ENCODE measurements around the gene ATL3. TPM values are rescaled to one million over a fixed set of nuclear protein-coding genes. Genes with fewer than 3 reads are reported as not detected.
A peak's percentile ranks its signal among the peaks of the same experiment; 100 is the strongest.

ATL3 gene
- 31.8 and 32.9 TPM in 2 replicates for total RNA-seq

- intact Hi-C loops (cut with micrococcal nuclease): loop anchor here (1.0 to 2.0 kb wide), 5 partner anchors 10 to 267 kb away; partner anchors contain the start of genes MARK2 and RTN3
- peak within 1 kb of the TSS; percentile 84 for H3K4me3 Mint-ChIP-seq
- ChIA-PET CTCF (interaction anchor here (0.7 to 3.3 kb wide), 6 partner anchors 10 to 165 kb away, joined by 3 to 34 read pairs (median 5); partner anchors contain the start of gene RTN3), POLR2A (interaction anchor here (1.0 to 2.5 kb wide), 3 partner anchors 10 to 790 kb away, joined by 4 to 31 read pairs (median 4); partner anchors contain the start of genes RTN3, SLC3A2 and ZFTA)
- peaks cover 25% of the 10 kb centered on the region for H3K4me1 Mint-ChIP-seq
- no peaks in the 10 kb centered on the region for H3K27me3 Mint-ChIP-seq
- no peaks in the 10 kb centered on the region for H3K9me3 Mint-ChIP-seq
- TF ChIP-seq, protein P1, sequence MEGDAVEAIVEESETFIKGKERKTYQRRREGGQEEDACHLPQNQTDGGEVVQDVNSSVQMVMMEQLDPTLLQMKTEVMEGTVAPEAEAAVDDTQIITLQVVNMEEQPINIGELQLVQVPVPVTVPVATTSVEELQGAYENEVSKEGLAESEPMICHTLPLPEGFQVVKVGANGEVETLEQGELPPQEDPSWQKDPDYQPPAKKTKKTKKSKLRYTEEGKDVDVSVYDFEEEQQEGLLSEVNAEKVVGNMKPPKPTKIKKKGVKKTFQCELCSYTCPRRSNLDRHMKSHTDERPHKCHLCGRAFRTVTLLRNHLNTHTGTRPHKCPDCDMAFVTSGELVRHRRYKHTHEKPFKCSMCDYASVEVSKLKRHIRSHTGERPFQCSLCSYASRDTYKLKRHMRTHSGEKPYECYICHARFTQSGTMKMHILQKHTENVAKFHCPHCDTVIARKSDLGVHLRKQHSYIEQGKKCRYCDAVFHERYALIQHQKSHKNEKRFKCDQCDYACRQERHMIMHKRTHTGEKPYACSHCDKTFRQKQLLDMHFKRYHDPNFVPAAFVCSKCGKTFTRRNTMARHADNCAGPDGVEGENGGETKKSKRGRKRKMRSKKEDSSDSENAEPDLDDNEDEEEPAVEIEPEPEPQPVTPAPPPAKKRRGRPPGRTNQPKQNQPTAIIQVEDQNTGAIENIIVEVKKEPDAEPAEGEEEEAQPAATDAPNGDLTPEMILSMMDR (IDR thresholded peaks at IDR 0.05): no peak
- DNase-seq (peak; percentile 97), ATAC-seq (ENCODE audit: low read depth) (peak; percentile 95)
- H3K36me3 Mint-ChIP-seq (ENCODE audit: low read depth): peaks cover 7% of the 10 kb centered on the region
- H3K27ac Mint-ChIP-seq: peak within 1 kb of the TSS; percentile 82
Observed at GRCh38 chr11:63671322-63672155, at the start of gene ATL3. TSS of gene ATL3 (minus strand) at chr11:63671376. CDS start at chr11:63671335, 41 bp downstream.

GRCh38 chr11:63720611-63721010 is 49.4 kb upstream of the ATL3 start:
- no peaks in the 10 kb centered on the region for H3K27me3 Mint-ChIP-seq
- H3K4me3 Mint-ChIP-seq: no peak overlapping the region
- TF ChIP-seq, protein P1 (IDR thresholded peaks at IDR 0.05): no peak
- no peak for ATAC-seq (ENCODE audit: low read depth)
- ChIA-PET CTCF (no interaction called here), POLR2A (no interaction called here)
- no peaks in the 10 kb centered on the region for H3K36me3 Mint-ChIP-seq (ENCODE audit: low read depth)
- no peaks in the 10 kb centered on the region for H3K4me1 Mint-ChIP-seq
- H3K9me3 Mint-ChIP-seq: no peaks in the 10 kb centered on the region
- DNase-seq: no peak
- intact Hi-C loops (cut with micrococcal nuclease): no loop called here
- no peak overlapping the region for H3K27ac Mint-ChIP-seq

DNA sequence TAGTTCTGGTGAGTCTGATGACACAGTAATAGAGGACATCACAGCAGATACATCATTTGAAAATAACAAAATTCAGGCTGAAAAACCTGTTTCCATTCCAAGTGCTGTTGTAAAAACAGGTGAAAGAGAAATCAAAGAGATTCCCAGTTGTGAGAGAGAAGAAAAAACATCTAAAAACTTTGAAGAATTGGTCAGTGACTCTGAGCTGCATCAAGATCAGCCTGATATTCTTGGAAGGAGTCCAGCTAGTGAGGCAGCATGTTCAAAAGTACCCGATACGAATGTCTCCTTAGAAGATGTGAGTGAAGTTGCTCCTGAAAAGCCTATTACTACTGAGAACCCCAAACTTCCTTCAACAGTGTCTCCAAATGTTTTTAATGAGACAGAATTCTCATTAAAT is 48.8 kb upstream of the ATL3 start:
- Mint-ChIP-seq H3K4me3 (no peak overlapping the region), H3K9me3 (no peaks in the 10 kb centered on the region), H3K36me3 (ENCODE audit: low read depth) (no peaks in the 10 kb centered on the region), H3K27me3 (no peaks in the 10 kb centered on the region), H3K27ac (no peak overlapping the region), H3K4me1 (no peaks in the 10 kb centered on the region)
- ATAC-seq (ENCODE audit: low read depth): no peak
- ChIA-PET CTCF (no interaction called here), POLR2A (no interaction called here)
- intact Hi-C loops (cut with micrococcal nuclease): no loop called here
- no peak for DNase-seq
- TF ChIP-seq, protein P1 (IDR thresholded peaks at IDR 0.05): no peak

DNA sequence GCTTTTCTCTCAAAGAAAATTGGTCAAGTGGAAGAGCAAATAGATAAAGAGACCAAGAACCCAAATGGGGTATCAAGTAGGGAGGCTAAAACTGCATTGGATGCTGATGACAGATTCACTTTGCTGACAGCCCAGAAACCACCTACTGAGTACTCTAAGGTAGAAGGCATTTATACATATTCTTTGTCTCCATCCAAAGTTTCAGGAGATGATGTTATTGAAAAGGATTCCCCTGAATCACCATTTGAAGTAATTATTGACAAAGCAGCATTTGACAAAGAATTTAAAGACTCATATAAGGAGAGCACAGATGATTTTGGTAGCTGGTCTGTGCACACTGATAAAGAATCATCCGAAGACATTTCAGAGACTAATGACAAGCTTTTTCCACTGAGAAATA is 47.8 kb upstream of the ATL3 start:
- TF ChIP-seq, protein P1 (IDR thresholded peaks at IDR 0.05): no peak
- no peak overlapping the region for H3K27ac Mint-ChIP-seq
- intact Hi-C loops (cut with micrococcal nuclease): no loop called here
- CTCF ChIA-PET: no interaction called here
- H3K9me3 Mint-ChIP-seq: no peaks in the 10 kb centered on the region
- DNase-seq (no peak), ATAC-seq (ENCODE audit: low read depth) (no peak)
- H3K27me3 Mint-ChIP-seq: no peaks in the 10 kb centered on the region
- no peaks in the 10 kb centered on the region for H3K4me1 Mint-ChIP-seq
- H3K4me3 Mint-ChIP-seq: no peak overlapping the region
- POLR2A ChIA-PET: no interaction called here
- H3K36me3 Mint-ChIP-seq (ENCODE audit: low read depth): no peaks in the 10 kb centered on the region

GRCh38 chr11:63716046-63716445 is 44.9 kb upstream of the ATL3 start:
- no peaks in the 10 kb centered on the region for H3K27me3 Mint-ChIP-seq
- H3K4me1 Mint-ChIP-seq: no peaks in the 10 kb centered on the region
- no peaks in the 10 kb centered on the region for H3K9me3 Mint-ChIP-seq
- ATAC-seq (ENCODE audit: low read depth): no peak
- no peak overlapping the region for H3K4me3 Mint-ChIP-seq
- no peak for DNase-seq
- intact Hi-C loops (cut with micrococcal nuclease): no loop called here
- ChIA-PET POLR2A (no interaction called here), CTCF (interaction anchor here (0.8 to 1.6 kb wide), 2 partner anchors 77 to 121 kb away, joined by 3 read pairs; no protein-coding TSS in a partner anchor)
- H3K27ac Mint-ChIP-seq: no peak overlapping the region
- H3K36me3 Mint-ChIP-seq (ENCODE audit: low read depth): no peaks in the 10 kb centered on the region
- TF ChIP-seq, protein P1 (IDR thresholded peaks at IDR 0.05): no peak

Data from activated B cell treated with CpG ODN at 0.5 μM for 24 hours (primary cell).